Measurements from ENCODE around the gene CHCHD6. TPM values are rescaled to one million over a fixed set of nuclear protein-coding genes. Genes with fewer than 3 reads are reported as not detected.

Gene CHCHD6
- total RNA-seq, 1 experiment from 2014 or later, result 45.9 TPM

DNA sequence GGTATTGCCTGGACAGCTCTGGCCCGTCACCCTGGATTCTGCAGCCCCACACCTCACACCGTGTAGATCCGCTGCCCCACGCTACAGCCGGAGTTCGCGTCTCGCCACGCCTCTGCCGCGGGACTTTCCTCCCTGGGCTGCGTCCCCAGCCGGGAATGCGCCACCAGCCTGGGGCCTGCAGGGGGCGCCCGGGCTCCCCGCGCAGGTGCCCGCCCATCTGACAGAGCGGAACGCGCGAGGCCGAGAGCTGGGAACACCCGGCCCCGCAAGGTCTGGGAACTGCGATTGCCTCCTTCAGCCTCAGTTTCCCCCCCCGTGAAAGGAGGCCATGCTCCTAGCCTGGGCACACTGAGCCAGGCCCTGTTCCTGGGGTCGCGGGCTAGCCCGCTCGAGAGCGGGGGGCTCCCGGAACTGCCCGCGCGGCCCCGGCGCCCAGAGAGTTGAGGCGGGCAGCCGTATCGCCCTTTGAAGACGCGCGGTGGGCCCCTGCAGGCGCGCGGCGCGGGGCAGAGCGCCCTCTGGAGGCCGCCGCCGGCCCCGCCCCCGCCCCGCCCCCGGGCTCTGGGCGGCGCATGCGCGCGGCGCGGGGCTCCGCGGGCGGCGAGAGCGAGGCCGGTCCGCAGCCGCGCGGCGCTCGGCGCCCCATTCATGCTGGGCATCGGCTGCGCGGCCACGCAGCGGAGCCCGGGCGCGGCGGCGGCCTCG, 278.6 kb downstream of the CHCHD6 start, which contains the start of gene PLXNA1:
PLXNA1 (plus strand) TSS at position 645 of the 705 bp plus-strand sequence. CDS start 5,479 bp downstream, outside the sequence.
- DNase-seq, result peak; percentile 91
- Mint-ChIP-seq H3K9me3 (ENCODE audit: low read depth, unreplicated experiment) (no peaks in the 10 kb centered on the region), H3K27ac (ENCODE audit: unreplicated experiment) (no peak within 1 kb of the TSS), H3K4me3 (ENCODE audit: low read depth, unreplicated experiment) (peak within 1 kb of the TSS; percentile 75), H3K36me3 (ENCODE audit: insufficient read depth, unreplicated experiment) (peaks cover 41% of the 10 kb centered on the region), H3K27me3 (ENCODE audit: unreplicated experiment) (peaks cover 32% of the 10 kb centered on the region), H3K4me1 (ENCODE audit: low read depth, unreplicated experiment) (peaks cover 25% of the 10 kb centered on the region)
- intact Hi-C loops (cut with micrococcal nuclease; ENCODE audit: unreplicated experiment), result loop anchor here (1.0 to 10.0 kb wide), 4 partner anchors 192 to 475 kb away; no protein-coding TSS in a partner anchor
- TF ChIP-seq, protein P1, sequence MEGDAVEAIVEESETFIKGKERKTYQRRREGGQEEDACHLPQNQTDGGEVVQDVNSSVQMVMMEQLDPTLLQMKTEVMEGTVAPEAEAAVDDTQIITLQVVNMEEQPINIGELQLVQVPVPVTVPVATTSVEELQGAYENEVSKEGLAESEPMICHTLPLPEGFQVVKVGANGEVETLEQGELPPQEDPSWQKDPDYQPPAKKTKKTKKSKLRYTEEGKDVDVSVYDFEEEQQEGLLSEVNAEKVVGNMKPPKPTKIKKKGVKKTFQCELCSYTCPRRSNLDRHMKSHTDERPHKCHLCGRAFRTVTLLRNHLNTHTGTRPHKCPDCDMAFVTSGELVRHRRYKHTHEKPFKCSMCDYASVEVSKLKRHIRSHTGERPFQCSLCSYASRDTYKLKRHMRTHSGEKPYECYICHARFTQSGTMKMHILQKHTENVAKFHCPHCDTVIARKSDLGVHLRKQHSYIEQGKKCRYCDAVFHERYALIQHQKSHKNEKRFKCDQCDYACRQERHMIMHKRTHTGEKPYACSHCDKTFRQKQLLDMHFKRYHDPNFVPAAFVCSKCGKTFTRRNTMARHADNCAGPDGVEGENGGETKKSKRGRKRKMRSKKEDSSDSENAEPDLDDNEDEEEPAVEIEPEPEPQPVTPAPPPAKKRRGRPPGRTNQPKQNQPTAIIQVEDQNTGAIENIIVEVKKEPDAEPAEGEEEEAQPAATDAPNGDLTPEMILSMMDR (IDR thresholded peaks at IDR 0.05; ENCODE audit: unreplicated experiment), result peak; percentile 99
- CTCF ChIA-PET, result interaction anchor here (0.9 to 3.3 kb wide), 8 partner anchors 66 to 473 kb away, joined by 3 to 17 read pairs (median 4); no protein-coding TSS in a partner anchor
- no TSS peak for BruUV-seq (replicated peaks)

DNA sequence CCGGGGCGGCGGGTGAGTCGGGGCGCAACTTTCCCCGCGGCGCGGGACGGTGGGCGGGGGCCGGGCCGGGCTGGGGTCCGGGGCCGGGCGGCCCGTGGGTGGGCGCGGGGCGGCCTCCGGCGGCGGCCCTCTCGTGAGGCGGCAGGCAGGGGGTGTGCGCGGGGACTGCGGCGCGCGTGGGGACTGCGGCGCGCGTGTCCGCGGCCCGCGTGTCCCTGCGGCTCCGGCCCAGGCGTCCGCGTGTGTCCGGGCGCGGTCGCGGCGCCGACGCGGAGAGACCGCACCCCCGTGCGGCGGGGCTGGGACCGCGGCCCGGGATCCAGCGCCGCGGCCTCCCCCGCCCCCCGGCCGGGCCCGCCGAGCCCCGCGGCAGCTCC, 279.2 kb downstream of the CHCHD6 start:
- Mint-ChIP-seq H3K27ac (ENCODE audit: unreplicated experiment) (no peak overlapping the region), H3K9me3 (ENCODE audit: low read depth, unreplicated experiment) (no peaks in the 10 kb centered on the region), H3K4me1 (ENCODE audit: low read depth, unreplicated experiment) (peaks cover 25% of the 10 kb centered on the region), H3K4me3 (ENCODE audit: low read depth, unreplicated experiment) (peak overlapping the region; percentile 75), H3K36me3 (ENCODE audit: insufficient read depth, unreplicated experiment) (peaks cover 45% of the 10 kb centered on the region), H3K27me3 (ENCODE audit: unreplicated experiment) (peaks cover 25% of the 10 kb centered on the region)
- CTCF ChIA-PET, result interaction anchor here (1.5 to 3.3 kb wide), 2 partner anchors 321 to 473 kb away, joined by 6 to 17 read pairs; no protein-coding TSS in a partner anchor
- TF ChIP-seq, protein P1 (IDR thresholded peaks at IDR 0.05; ENCODE audit: unreplicated experiment), result no peak
- DNase-seq, result peak; percentile 30
- BruUV-seq (replicated peaks), result no TSS peak
- intact Hi-C loops (cut with micrococcal nuclease; ENCODE audit: unreplicated experiment), result loop anchor here (5.0 to 10.0 kb wide), 3 partner anchors 192 to 474 kb away; no protein-coding TSS in a partner anchor

DNA sequence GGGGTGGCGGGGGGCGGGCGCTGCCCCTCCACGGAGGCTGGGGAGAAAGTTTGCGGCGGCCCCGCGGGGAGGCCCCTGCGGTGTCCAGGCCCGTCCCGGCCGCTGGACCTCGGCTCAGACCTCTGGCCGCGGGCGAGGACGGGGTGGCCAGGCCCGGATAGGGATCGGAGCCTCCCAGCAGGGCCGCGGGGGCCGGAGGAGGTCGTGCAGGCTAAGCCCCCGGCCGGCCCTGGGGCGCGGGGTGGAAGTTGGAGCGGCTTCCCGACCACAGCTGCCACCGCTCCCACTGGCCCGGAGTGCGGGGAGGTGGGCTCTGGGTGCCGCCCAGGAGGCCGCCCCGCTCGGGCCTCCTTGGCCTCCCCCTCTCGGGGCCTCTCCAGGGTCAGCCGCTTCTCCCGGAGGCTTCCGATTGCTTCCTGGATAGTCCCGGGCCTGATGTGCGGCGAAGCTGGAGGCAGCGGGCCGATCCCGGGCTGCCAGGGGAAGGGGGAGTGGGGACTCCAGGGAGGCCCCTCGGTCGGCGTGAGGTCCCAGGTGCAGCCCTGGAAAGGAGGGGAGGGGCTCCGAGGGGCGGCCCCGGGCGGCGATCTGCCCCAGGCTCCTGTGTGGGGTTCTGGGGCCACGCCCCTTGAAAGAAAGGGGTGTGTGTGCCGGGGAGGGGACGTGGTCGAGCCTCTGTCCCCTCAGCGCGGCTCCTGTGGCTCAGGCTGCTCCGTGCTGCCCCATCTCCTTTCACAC, 279.8 kb downstream of the CHCHD6 start:
- Mint-ChIP-seq H3K27ac (ENCODE audit: unreplicated experiment) (no peak overlapping the region), H3K4me3 (ENCODE audit: low read depth, unreplicated experiment) (peak overlapping the region; percentile 69), H3K4me1 (ENCODE audit: low read depth, unreplicated experiment) (peaks cover 25% of the 10 kb centered on the region), H3K27me3 (ENCODE audit: unreplicated experiment) (peaks cover 20% of the 10 kb centered on the region), H3K36me3 (ENCODE audit: insufficient read depth, unreplicated experiment) (peaks cover 46% of the 10 kb centered on the region), H3K9me3 (ENCODE audit: low read depth, unreplicated experiment) (no peaks in the 10 kb centered on the region)
- intact Hi-C loops (cut with micrococcal nuclease; ENCODE audit: unreplicated experiment), result loop anchor here (5.0 to 10.0 kb wide), 3 partner anchors 191 to 473 kb away; no protein-coding TSS in a partner anchor
- TF ChIP-seq, protein P1 (IDR thresholded peaks at IDR 0.05; ENCODE audit: unreplicated experiment), result no peak
- no TSS peak for BruUV-seq (replicated peaks)
- DNase-seq, result peak; percentile 59
- CTCF ChIA-PET, result interaction anchor here (1.5 to 3.3 kb wide), 2 partner anchors 320 to 472 kb away, joined by 6 to 17 read pairs; no protein-coding TSS in a partner anchor

DNA sequence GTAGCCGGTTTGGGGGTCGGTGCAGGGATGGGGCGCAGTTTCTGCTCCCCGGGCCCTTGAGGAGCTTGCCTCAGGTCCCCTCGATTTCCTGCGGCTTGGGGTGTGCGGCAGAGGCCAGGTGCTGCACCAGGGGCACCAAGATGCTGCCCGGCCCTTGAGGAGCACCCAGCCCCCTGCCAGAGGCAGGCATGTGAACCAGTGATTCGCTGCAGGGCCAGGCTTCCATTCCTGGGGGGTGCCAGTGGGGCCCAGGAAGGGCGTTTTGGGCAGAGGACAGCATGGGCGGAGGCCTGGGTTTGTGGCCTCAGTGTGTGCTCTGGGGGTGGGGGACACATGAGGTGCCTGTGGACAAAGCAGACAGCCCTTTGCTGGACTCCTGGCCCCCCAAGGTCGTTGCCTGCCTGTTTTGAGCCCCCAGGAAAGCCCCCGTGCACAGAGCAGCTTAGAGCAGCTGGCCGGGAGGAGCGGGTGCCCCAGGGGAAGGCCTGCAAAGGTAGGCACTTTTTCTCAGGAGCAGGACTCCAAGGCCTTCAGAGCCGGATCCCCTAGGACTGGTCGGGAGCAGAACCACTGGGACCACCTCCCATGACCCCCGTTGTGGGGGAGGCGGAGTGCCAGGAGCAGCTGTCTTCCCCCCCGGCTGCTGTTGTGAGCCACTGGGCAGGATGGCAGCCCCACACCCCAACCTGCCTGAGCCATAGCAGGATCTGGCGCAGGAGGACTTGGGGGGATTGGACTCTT, 280.5 kb downstream of the CHCHD6 start:
- intact Hi-C loops (cut with micrococcal nuclease; ENCODE audit: unreplicated experiment), result loop anchor here (5.0 to 10.0 kb wide), 3 partner anchors 190 to 473 kb away; no protein-coding TSS in a partner anchor
- TF ChIP-seq, protein P1 (IDR thresholded peaks at IDR 0.05; ENCODE audit: unreplicated experiment), result no peak

More for the DNA sequence above, 280.5 kb downstream of the CHCHD6 start:
- no peak for DNase-seq
- Mint-ChIP-seq H3K27ac (ENCODE audit: unreplicated experiment) (no peak overlapping the region), H3K36me3 (ENCODE audit: insufficient read depth, unreplicated experiment) (peaks cover 51% of the 10 kb centered on the region), H3K4me3 (ENCODE audit: low read depth, unreplicated experiment) (peak overlapping the region; percentile 69), H3K4me1 (ENCODE audit: low read depth, unreplicated experiment) (peaks cover 21% of the 10 kb centered on the region), H3K27me3 (ENCODE audit: unreplicated experiment) (peaks cover 12% of the 10 kb centered on the region), H3K9me3 (ENCODE audit: low read depth, unreplicated experiment) (no peaks in the 10 kb centered on the region)
- CTCF ChIA-PET, result interaction anchor here (1.5 kb wide), 1 partner anchor 320 kb away, joined by 6 read pairs; no protein-coding TSS in a partner anchor
- TSS peak; percentile 39 for BruUV-seq (replicated peaks)
